GM12892 (cell line): ENCODE measurements around the gene PMEPA1.

Source experiments
- POLR2A ChIP-seq: IDR thresholded peaks from 2 replicates; pipeline ENCODE4 v1.6.1; 2011; ENCODE audit warnings: low read depth, low read length, control low read depth
- POLR2AphosphoS5 ChIP-seq: IDR thresholded peaks from 2 replicates; pipeline ENCODE4 v1.6.1; 2011; ENCODE audit warnings: low read depth, low read length, control low read depth
- TAF1 ChIP-seq: IDR thresholded peaks from 2 replicates; pipeline ENCODE4 v1.6.1; 2011; ENCODE audit warnings: low read depth, mild to moderate bottlenecking, control low read depth, low read length, borderline replicate concordance

DNA sequence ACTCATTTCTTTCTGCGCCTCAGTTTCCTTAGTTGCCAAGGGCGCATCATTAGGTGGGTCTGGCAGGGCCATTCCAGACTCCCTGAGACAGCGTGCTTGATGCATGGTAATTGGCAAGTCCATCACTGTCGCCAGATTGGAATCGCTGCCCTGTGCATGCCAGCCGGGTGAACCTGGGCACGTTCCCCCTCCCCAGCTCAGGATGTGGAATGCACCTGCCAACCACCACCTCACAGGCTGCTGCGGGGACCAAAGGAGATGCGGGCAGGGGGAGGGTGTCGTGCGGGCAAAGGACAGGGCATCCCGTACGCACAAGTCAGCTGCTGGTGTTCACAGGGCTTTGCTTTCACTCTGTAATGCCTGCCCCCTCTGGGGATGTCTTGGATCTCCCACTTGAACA is 36.4 kb upstream of the PMEPA1 start:
- TF ChIP-seq POLR2A: no peak
- no peak for TF ChIP-seq POLR2AphosphoS5
- TF ChIP-seq TAF1: no peak
